Mesenchymal stem cell (in vitro differentiated cells and primary cell): ENCODE measurements around the gene SRRM1.
A peak's percentile ranks its signal among the peaks of the same experiment; 100 is the strongest.
"Not testable (repeated sequence)": the region's sequence is repeated elsewhere in the genome, so short reads cannot be mapped to it uniquely, and the experiment has no call there.

ENCODE experiments used
- DNase-seq: peaks from one replicate; pipeline ENCODE4 v3.0.0-alpha.2; 2013
- H2AFZ ChIP-seq: one replicate; pipeline ENCODE4 v1.6.1; 2013; ENCODE audit warnings: low read depth, mild to moderate bottlenecking, control low read depth, inconsistent platforms, low read length, moderate library complexity
- H2AK5ac ChIP-seq: 2 replicates; pipeline ENCODE4 v1.6.1; 2013; ENCODE audit warnings: low read length, moderate library complexity, mild to moderate bottlenecking, inconsistent platforms; ENCODE audit not compliant: severe bottlenecking
- H2BK120ac ChIP-seq: one replicate; pipeline ENCODE4 v1.6.1; 2013; ENCODE audit warnings: low read depth, mild to moderate bottlenecking, inconsistent platforms, low read length, moderate library complexity
- H2BK12ac ChIP-seq, 2 experiments: one replicate each; pipeline ENCODE4 v1.6.1; 2013; ENCODE audit warnings: inconsistent platforms in 2 of 2, low read length in 2 of 2, mild to moderate bottlenecking in 2 of 2, moderate library complexity in 2 of 2, control low read depth in 1 of 2
- H2BK15ac ChIP-seq: one replicate; pipeline ENCODE4 v1.6.1; 2013; ENCODE audit warnings: mild to moderate bottlenecking, low read depth, inconsistent platforms; ENCODE audit not compliant: poor library complexity, severe bottlenecking
- H2BK5ac ChIP-seq: 2 replicates; pipeline ENCODE4 v1.6.1; 2013; ENCODE audit warnings: low read depth, mild to moderate bottlenecking, low read length, control low read depth, inconsistent platforms; ENCODE audit not compliant: poor library complexity, severe bottlenecking
- H3K14ac ChIP-seq, 2 experiments: one replicate each; pipeline ENCODE4 v1.6.1; 2013; ENCODE audit warnings: inconsistent platforms in 2 of 2, low read length in 2 of 2, control low read depth in 1 of 2, mild to moderate bottlenecking in 1 of 2, moderate library complexity in 1 of 2
- H3K18ac ChIP-seq, 2 experiments: one replicate each; pipeline ENCODE4 v1.6.1; 2013; ENCODE audit warnings: inconsistent platforms in 2 of 2, low read length in 2 of 2, control low read depth in 1 of 2, low read depth in 1 of 2, mild to moderate bottlenecking in 1 of 2
- H3K23ac ChIP-seq, 2 experiments: one replicate each; pipeline ENCODE4 v1.6.1; 2013; ENCODE audit warnings: inconsistent platforms in 2 of 2, low read length in 2 of 2, mild to moderate bottlenecking in 2 of 2, moderate library complexity in 2 of 2, control low read depth in 1 of 2
- H3K27ac ChIP-seq: 2 replicates; pipeline ENCODE4 v1.5.1; 2013; ENCODE audit warnings: mild to moderate bottlenecking, moderate library complexity, low read length, control low read depth, inconsistent platforms; ENCODE audit not compliant: poor library complexity, severe bottlenecking
- H3K27me3 ChIP-seq, 2 experiments: 2 replicates each; pipeline versions ENCODE4 v1.6.1 to v1.7.0; 2013; ENCODE audit warnings: low read length in 2 of 2, mild to moderate bottlenecking in 2 of 2, moderate library complexity in 2 of 2, control low read depth in 1 of 2, inconsistent platforms in 1 of 2; ENCODE audit not compliant: control insufficient read depth in 1 of 2, insufficient read depth in 1 of 2
- H3K36me3 ChIP-seq, 2 experiments: 2 replicates each; pipeline versions ENCODE4 v1.6.1 to v1.7.0; 2013; ENCODE audit warnings: low read length in 2 of 2, control low read depth in 1 of 2, inconsistent platforms in 1 of 2, low read depth in 1 of 2, mild to moderate bottlenecking in 1 of 2; ENCODE audit not compliant: insufficient read depth in 2 of 2, control insufficient read depth in 1 of 2
- H3K4ac ChIP-seq, 2 experiments: one replicate each; pipeline ENCODE4 v1.6.1; 2013; ENCODE audit warnings: inconsistent platforms in 2 of 2, low read length in 2 of 2, mild to moderate bottlenecking in 2 of 2, moderate library complexity in 2 of 2, control low read depth in 1 of 2, low read depth in 1 of 2
- H3K4me1 ChIP-seq: 2 replicates; pipeline ENCODE4 v1.6.1; 2013; ENCODE audit warnings: low read depth, low read length, control low read depth; ENCODE audit not compliant: control insufficient read depth, insufficient read depth
- H3K4me2 ChIP-seq: 2 replicates; pipeline ENCODE4 v1.6.1; 2013; ENCODE audit warnings: low read length, mild to moderate bottlenecking, inconsistent platforms; ENCODE audit not compliant: poor library complexity, severe bottlenecking
- H3K4me3 ChIP-seq, 2 experiments: 2 replicates each; pipeline versions ENCODE4 v1.5.1 to v1.7.0; 2013; ENCODE audit warnings: low read length in 2 of 2, mild to moderate bottlenecking in 2 of 2, control low read depth in 1 of 2, low read depth in 1 of 2; ENCODE audit not compliant: insufficient read depth in 1 of 2
- H3K79me1 ChIP-seq: replicated peaks from 2 replicates; pipeline ENCODE4 v1.6.1; 2013; ENCODE audit warnings: mild to moderate bottlenecking, control low read depth, low read length, inconsistent platforms; ENCODE audit not compliant: poor library complexity, severe bottlenecking
- H3K9ac ChIP-seq: 2 replicates; pipeline ENCODE4 v1.7.0; 2013; ENCODE audit warnings: mild to moderate bottlenecking, low read length, moderate library complexity
- H3K9me3 ChIP-seq: 2 replicates; pipeline ENCODE4 v1.7.0; 2013; ENCODE audit warnings: mild to moderate bottlenecking, low read length; ENCODE audit not compliant: control insufficient read depth
- H4K8ac ChIP-seq: one replicate; pipeline ENCODE4 v1.6.1; 2013; ENCODE audit warnings: inconsistent platforms, mild to moderate bottlenecking, low read length, moderate library complexity
- H4K91ac ChIP-seq: one replicate; pipeline ENCODE4 v1.6.1; 2013; ENCODE audit warnings: mild to moderate bottlenecking, low read length, inconsistent platforms
- WGBS: methylation state at CpG from one replicate; pipeline ENCODE4 v1.1.7; 2013; ENCODE audit warnings: mixed read lengths; 5-methylcytosine and 5-hydroxymethylcytosine counted together

Gene SRRM1

GRCh38 chr1:24695202-24695974 is 52.3 kb downstream of the SRRM1 start:
- H3K27me3 ChIP-seq = no peaks in the 10 kb centered on the region

GRCh38 chr1:24696041-24696755 is 53.1 kb downstream of the SRRM1 start:
- peak overlapping the region in 1 of 2 experiments; percentile 37 for H3K4ac ChIP-seq

More at GRCh38 chr1:24695202-24695974, 52.3 kb downstream of the SRRM1 start:
- Histone ChIP-seq H3K9ac (no peak overlapping the region), H3K9me3 (no peaks in the 10 kb centered on the region), H3K4me1 (peaks cover 2% of the 10 kb centered on the region), H2BK120ac (no peak overlapping the region), H2BK15ac (no peak overlapping the region), H3K14ac (peak overlapping the region in 1 of 2 experiments; percentile 61), H2BK12ac (peak overlapping the region in 1 of 2 experiments; percentile 29), H3K4me2 (no peak overlapping the region), H4K91ac (no peak overlapping the region), H3K23ac (peak overlapping the region in 1 of 2 experiments; percentile 55), H3K4me3 (no peak overlapping the region), H3K4ac (no peak overlapping the region), H2AFZ (no peak overlapping the region), H2BK5ac (no peak overlapping the region), H4K8ac (peak overlapping the region; percentile 35), H3K79me1 (no peaks in the 10 kb centered on the region), H3K27ac (no peak overlapping the region), H3K36me3 (no peaks in the 10 kb centered on the region), H2AK5ac (peak overlapping the region; percentile 27), H3K18ac (peak overlapping the region; percentile 52 to 58)
- no peak for DNase-seq
- 46% methylated on average over 4 of the region's 7 CpGs for WGBS

GRCh38 chr1:24696756-24697330 is 53.7 kb downstream of the SRRM1 start:
- Histone ChIP-seq H2BK15ac (no peak overlapping the region), H3K79me1 (no peaks in the 10 kb centered on the region), H4K91ac (no peak overlapping the region), H3K4me3 (no peak overlapping the region), H2BK12ac (no peak overlapping the region), H2AK5ac (no peak overlapping the region), H3K23ac (no peak overlapping the region), H3K4me1 (peaks cover 2% of the 10 kb centered on the region), H2BK5ac (no peak overlapping the region), H3K14ac (no peak overlapping the region), H2AFZ (no peak overlapping the region), H3K27me3 (no peaks in the 10 kb centered on the region), H3K4me2 (no peak overlapping the region), H2BK120ac (no peak overlapping the region), H3K9me3 (no peaks in the 10 kb centered on the region), H3K36me3 (no peaks in the 10 kb centered on the region), H4K8ac (no peak overlapping the region), H3K18ac (no peak overlapping the region), H3K9ac (no peak overlapping the region), H3K27ac (no peak overlapping the region), H3K4ac (no peak overlapping the region)
- no peak for DNase-seq
- 94% methylated on average over 14 of the region's 15 CpGs for WGBS

More at GRCh38 chr1:24696041-24696755, 53.1 kb downstream of the SRRM1 start:
- Histone ChIP-seq H2BK12ac (peak overlapping the region; percentile 70 to 84), H4K91ac (no peak overlapping the region), H3K14ac (peak overlapping the region in 1 of 2 experiments; percentile 61), H3K23ac (no peak overlapping the region), H2AK5ac (no peak overlapping the region), H3K27me3 (no peaks in the 10 kb centered on the region), H2AFZ (no peak overlapping the region), H3K4me2 (no peak overlapping the region), H3K18ac (peak overlapping the region in 1 of 2 experiments; percentile 58), H3K4me1 (peaks cover 2% of the 10 kb centered on the region), H2BK15ac (no peak overlapping the region), H3K4me3 (no peak overlapping the region), H3K9ac (no peak overlapping the region), H3K27ac (no peak overlapping the region), H2BK5ac (no peak overlapping the region), H4K8ac (peak overlapping the region; percentile 35), H3K79me1 (no peaks in the 10 kb centered on the region), H3K36me3 (no peaks in the 10 kb centered on the region), H2BK120ac (no peak overlapping the region), H3K9me3 (no peaks in the 10 kb centered on the region)
- DNase-seq = no peak
- WGBS = 93% methylated on average over 5 of the region's 5 CpGs

GRCh38 chr1:24697453-24698001 is 54.4 kb downstream of the SRRM1 start:
- H3K4me2 ChIP-seq, H3K9ac ChIP-seq: not testable (repeated sequence)

More at GRCh38 chr1:24697453-24698001, 54.4 kb downstream of the SRRM1 start:
- not testable (repeated sequence) for H2BK12ac ChIP-seq, H3K14ac ChIP-seq, H3K9me3 ChIP-seq, H3K27me3 ChIP-seq, H3K23ac ChIP-seq, H4K91ac ChIP-seq, H3K4ac ChIP-seq, H3K27ac ChIP-seq, H3K4me3 ChIP-seq, H3K36me3 ChIP-seq, H4K8ac ChIP-seq, DNase-seq, H2BK15ac ChIP-seq, H2AK5ac ChIP-seq, H3K18ac ChIP-seq, H2BK120ac ChIP-seq, H3K79me1 ChIP-seq, H2BK5ac ChIP-seq, H3K4me1 ChIP-seq, H2AFZ ChIP-seq
- WGBS = 96% methylated on average over 5 of the region's 7 CpGs
